VCaP (cell line): ENCODE results near the gene SPP1.

Experiments used
- H3K27ac ChIP-seq: fragments of 450-650 bp; 2 replicates; pipeline ENCODE4 v1.5.1; 2017
- TF ChIP-seq, protein P1 (sequence below): fragments of 450-650 bp; conservative IDR thresholded peaks from 2 replicates; pipeline ENCODE4 v1.5.1; 2017; ENCODE audit warnings: mild to moderate bottlenecking, moderate library complexity

SPP1 gene

GRCh38 chr4:87956501-87956900 is 19.0 kb upstream of the SPP1 start:
- H3K27ac ChIP-seq = peak overlapping the region; percentile 52; the same call in 1 of the 2 replicates
- TF ChIP-seq, protein P1, sequence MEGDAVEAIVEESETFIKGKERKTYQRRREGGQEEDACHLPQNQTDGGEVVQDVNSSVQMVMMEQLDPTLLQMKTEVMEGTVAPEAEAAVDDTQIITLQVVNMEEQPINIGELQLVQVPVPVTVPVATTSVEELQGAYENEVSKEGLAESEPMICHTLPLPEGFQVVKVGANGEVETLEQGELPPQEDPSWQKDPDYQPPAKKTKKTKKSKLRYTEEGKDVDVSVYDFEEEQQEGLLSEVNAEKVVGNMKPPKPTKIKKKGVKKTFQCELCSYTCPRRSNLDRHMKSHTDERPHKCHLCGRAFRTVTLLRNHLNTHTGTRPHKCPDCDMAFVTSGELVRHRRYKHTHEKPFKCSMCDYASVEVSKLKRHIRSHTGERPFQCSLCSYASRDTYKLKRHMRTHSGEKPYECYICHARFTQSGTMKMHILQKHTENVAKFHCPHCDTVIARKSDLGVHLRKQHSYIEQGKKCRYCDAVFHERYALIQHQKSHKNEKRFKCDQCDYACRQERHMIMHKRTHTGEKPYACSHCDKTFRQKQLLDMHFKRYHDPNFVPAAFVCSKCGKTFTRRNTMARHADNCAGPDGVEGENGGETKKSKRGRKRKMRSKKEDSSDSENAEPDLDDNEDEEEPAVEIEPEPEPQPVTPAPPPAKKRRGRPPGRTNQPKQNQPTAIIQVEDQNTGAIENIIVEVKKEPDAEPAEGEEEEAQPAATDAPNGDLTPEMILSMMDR = no peak

DNA sequence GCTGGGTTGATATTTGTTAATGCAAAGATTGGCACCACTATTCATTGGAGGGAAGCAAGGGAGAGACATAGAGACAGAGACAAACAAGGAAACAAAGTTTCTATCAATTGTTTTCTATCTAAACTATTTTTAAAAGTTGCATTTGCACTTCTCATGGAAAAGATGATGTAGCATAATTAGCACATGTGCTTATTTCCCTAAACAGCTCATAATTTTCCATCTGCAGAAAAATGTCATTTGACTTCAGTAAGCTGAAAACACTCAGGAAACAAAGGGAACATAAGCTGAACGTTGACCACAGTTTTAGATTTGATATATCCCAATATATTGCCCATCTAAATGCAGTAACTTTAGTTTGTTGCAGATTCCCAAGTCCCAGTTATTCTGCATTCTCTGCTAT is 18.5 kb upstream of the SPP1 start:
- TF ChIP-seq, protein P1 = no peak

GRCh38 chr4:87961993-87962392 is 13.5 kb upstream of the SPP1 start:
- H3K27ac ChIP-seq = no peak overlapping the region
- TF ChIP-seq, protein P1 = no peak

More for the DNA sequence above, 18.5 kb upstream of the SPP1 start:
- H3K27ac ChIP-seq = peak overlapping the region; percentile 52

DNA sequence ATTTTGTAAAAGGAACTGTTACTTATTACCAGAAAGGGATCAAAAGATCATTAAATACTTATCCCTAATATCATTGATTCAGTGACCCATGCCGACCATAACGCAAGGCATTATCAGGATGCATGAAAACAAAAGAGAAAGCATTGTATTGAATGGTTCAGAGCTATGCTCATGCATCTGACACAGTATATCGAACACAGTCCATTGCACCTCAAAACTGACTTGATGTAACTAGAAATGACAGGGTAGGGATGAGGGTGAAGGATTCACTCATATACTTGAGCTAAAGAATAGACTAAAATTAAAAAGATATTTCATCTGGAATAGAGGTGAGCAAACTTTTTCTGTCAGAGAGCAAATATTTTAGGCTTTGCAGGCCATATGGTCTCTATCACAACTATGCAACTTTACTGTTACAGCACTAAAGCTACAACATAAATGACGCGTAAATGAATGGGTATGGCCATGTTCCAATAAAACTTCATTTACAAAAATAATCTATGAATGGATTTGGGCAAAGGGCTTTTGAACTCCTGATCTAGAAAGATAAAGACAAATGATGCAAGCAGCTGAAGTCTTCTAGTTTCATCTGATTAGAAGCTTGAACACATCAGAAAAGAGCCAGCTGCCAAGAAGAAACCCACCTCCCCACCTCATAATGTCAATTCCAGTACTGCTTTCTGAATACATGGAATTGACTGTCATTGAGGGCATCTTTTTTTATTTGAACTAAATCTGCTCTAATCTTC is 12.9 kb upstream of the SPP1 start:
- TF ChIP-seq, protein P1 = no peak
- no peak overlapping the region for H3K27ac ChIP-seq

DNA sequence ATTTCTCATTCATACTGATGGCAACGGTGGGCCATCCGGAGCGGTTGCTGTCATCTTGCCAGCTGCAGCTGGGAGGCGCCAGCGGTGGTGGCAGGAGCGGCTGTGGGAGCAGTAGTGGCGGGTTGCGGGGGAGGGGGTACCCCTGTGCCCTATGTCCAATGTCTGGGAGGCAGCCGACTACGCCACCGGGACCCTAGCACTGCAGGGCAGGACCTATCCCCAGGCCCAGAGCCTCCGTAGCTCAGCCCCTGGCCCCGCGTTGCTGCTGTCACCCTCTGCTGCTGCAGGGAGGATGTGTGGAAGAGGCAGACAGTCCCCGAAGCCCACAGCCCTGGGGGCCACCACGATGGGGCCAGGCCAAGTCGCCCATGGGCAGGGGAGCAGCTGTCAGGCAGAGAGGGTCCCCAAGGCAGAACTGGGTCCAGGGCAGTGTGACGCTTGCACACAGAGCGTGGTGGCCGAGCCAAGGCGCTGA is 10.0 kb upstream of the SPP1 start:
- no peak overlapping the region for H3K27ac ChIP-seq
- TF ChIP-seq, protein P1 = no peak

DNA sequence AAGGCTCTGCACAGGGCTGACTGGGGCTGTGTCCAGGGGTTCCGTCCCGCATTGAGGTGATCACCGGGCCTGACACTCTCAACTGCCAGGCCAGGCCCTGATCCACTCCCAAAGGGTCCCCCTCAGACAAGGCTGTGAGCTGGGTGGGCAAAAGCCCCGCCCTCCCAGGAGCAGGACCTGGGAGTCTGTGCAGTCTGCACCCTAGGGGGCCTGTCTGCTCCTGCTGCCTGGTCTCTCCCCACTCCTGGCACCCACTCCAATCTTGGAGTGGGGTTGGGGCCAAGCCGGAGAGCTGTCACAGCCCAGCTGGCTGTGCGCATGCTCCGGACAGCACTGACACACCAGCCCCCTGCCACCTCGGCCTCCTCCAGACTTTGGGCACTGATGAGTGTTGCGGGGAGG is 9.4 kb upstream of the SPP1 start:
- H3K27ac ChIP-seq = no peak overlapping the region
- TF ChIP-seq, protein P1 = no peak

DNA sequence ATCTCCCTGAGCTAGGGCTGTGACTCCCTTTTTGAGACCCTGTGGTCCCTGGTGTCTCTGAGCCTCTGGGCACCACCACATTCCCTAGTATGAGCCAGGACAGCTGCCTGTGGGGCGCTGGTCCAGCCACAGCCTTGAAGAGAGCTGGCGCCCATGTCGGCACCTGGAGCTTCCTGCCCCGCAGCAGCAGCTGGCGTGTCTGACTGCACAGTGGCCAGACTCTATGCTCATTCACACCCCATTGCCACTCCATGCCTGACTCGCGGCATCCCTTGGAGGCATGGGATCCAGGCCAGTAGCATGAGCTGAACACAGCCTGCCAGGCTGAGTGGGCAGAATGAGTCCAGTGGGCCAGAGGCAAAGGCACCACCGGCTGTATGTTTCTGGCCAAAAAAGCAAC is 8.3 kb upstream of the SPP1 start:
- H3K27ac ChIP-seq = no peak overlapping the region
- TF ChIP-seq, protein P1 = no peak
